Medulla oblongata (tissue), 1 donor: ENCODE measurements around the gene AGTPBP1.
"Not testable (repeated sequence)": the region's sequence is repeated elsewhere in the genome, so short reads cannot be mapped to it uniquely, and the experiment has no call there.

Source experiments
- DNase-seq: peaks from one replicate; pipeline ENCODE4 v3.0.0-alpha.2; 2015; ENCODE audit errors: extremely low spot score

The AGTPBP1 gene

GRCh38 chr9:85741875-85742596 is at the start of gene AGTPBP1:
Gene AGTPBP1, minus strand, starts transcription at chr9:85741954. Its CDS starts 29,421 bp downstream, at chr9:85712533.
- peak; percentile 96 for DNase-seq

- not testable (repeated sequence) for DNase-seq
Observed at GRCh38 chr9:85786116-85786515, 44.4 kb upstream of the AGTPBP1 start.

- DNase-seq: not testable (repeated sequence)
Observed at GRCh38 chr9:85773844-85774243, 32.1 kb upstream of the AGTPBP1 start.

- DNase-seq: not testable (repeated sequence)
Observed at GRCh38 chr9:85761802-85762201, 20.0 kb upstream of the AGTPBP1 start.

- DNase-seq: not testable (repeated sequence)
Observed at GRCh38 chr9:85757716-85758115, 16.0 kb upstream of the AGTPBP1 start.

GRCh38 chr9:85756216-85756615 is 14.5 kb upstream of the AGTPBP1 start:
- DNase-seq: not testable (repeated sequence)

- DNase-seq: no peak
Observed at GRCh38 chr9:85746309-85746708, 4.6 kb upstream of the AGTPBP1 start.

- DNase-seq: no peak
Observed at GRCh38 chr9:85745203-85745602, 3.4 kb upstream of the AGTPBP1 start.

GRCh38 chr9:85744480-85744879 is 2.7 kb upstream of the AGTPBP1 start:
- DNase-seq: no peak

- DNase-seq: no peak
Observed at GRCh38 chr9:85743275-85744128, 1.7 kb upstream of the AGTPBP1 start.

GRCh38 chr9:85742597-85742936 is 813 bp upstream of the AGTPBP1 start:
- DNase-seq: no peak

GRCh38 chr9:85741095-85741874 is 469 bp downstream of the AGTPBP1 start:
- peak; percentile 69 for DNase-seq

- DNase-seq: no peak
Observed at GRCh38 chr9:85740787-85741094, 1.0 kb downstream of the AGTPBP1 start.

- no peak for DNase-seq
Observed at GRCh38 chr9:85738509-85738908, 3.2 kb downstream of the AGTPBP1 start.

- no peak for DNase-seq
Observed at GRCh38 chr9:85737671-85738070, 4.1 kb downstream of the AGTPBP1 start.

- no peak for DNase-seq
Observed at GRCh38 chr9:85730916-85731630, 10.7 kb downstream of the AGTPBP1 start.

- no peak for DNase-seq
Observed at GRCh38 chr9:85729882-85730281, 11.9 kb downstream of the AGTPBP1 start.

GRCh38 chr9:85727500-85727899 is 14.3 kb downstream of the AGTPBP1 start:
- no peak for DNase-seq

GRCh38 chr9:85726737-85727136 is 15.0 kb downstream of the AGTPBP1 start:
- no peak for DNase-seq

GRCh38 chr9:85723215-85723614 is 18.5 kb downstream of the AGTPBP1 start:
- no peak for DNase-seq

- not testable (repeated sequence) for DNase-seq
Observed at GRCh38 chr9:85719411-85719810, 22.3 kb downstream of the AGTPBP1 start.

GRCh38 chr9:85717818-85718217 is 23.9 kb downstream of the AGTPBP1 start:
- DNase-seq: not testable (repeated sequence)
